Measurements from ENCODE around the gene MCM10. TPM values are rescaled to one million over a fixed set of nuclear protein-coding genes. Genes with fewer than 3 reads are reported as not detected.

The MCM10 gene
- total and polyA plus RNA-seq, 2 of the 8 experiments (the other 6 are each of a cell fraction or from before 2014, with no cell fraction given): 9.8 to 60.3 TPM

DNA sequence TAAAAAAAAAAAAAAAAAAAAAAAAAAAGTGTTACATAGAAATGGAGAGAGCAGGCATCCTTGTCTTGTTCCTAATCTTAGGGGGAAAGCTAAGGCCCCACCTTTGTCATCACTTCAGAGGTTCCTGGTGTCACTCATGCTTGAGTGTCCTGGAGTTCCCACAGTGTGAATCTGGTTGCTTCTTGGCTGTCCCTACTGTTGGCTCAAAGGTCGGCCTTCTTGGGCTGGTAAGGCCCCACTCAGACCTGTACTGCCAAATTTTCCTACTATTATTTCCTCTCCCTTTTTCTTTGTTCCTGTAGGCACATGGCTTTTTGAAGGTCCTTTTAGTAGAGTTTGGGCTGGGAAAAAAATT, 39.9 kb upstream of the MCM10 start:
- Histone ChIP-seq H3K23ac (ENCODE audit: insufficient read length) (no peak overlapping the region), H4K20me1 (replicated peaks in 1 of 2; ENCODE audit: control insufficient read depth in 1 of 2, insufficient read depth in 2 of 2, low read length in 2 of 2) (no peaks in the 10 kb centered on the region), H3K14ac (ENCODE audit: insufficient read length) (no peak overlapping the region), H3K36me3 (ENCODE audit: control insufficient read depth in 2 of 4, insufficient read depth in 4 of 4, low read length in 3 of 4) (peaks cover 7 to 19% (median 11%) of the 10 kb centered on the region in 4 experiments; a peak in 6 of 8 replicates), H2AFZ (ENCODE audit: low read length) (no peak overlapping the region), H2AK5ac (ENCODE audit: low read depth, low read length) (no peak overlapping the region), H3K4me2 (ENCODE audit: insufficient read depth in 1 of 2, low read depth in 2 of 2, low read length in 2 of 2) (no peak overlapping the region), H3K27me3 (replicated peaks in 1 of 4; ENCODE audit: control insufficient read depth in 3 of 4, extremely low read depth in 1 of 4, insufficient read depth in 3 of 4, low read length in 3 of 4) (no peaks in the 10 kb centered on the region), H3K18ac (ENCODE audit: extremely low read depth, low read length) (no peak overlapping the region), H3K4me1 (replicated peaks in 1 of 4; ENCODE audit: control insufficient read depth in 3 of 4, insufficient read depth in 4 of 4, low read length in 3 of 4) (no peaks in the 10 kb centered on the region), H3K9ac (replicated peaks in 1 of 4; ENCODE audit: extremely low read depth in 1 of 4, low read depth in 3 of 4, low read length in 3 of 4) (no peak overlapping the region), H3K23me2 (ENCODE audit: low read depth, low read length) (no peaks in the 10 kb centered on the region), H2BK12ac (ENCODE audit: low read depth, low read length) (no peak overlapping the region), H4K5ac (ENCODE audit: insufficient read length, low read depth, low read length) (no peak overlapping the region), H4K8ac (ENCODE audit: extremely low read depth, insufficient read depth, low read length) (no peak overlapping the region), H2BK15ac (ENCODE audit: low read length) (no peak overlapping the region), H2BK20ac (ENCODE audit: low read length) (no peak overlapping the region), H3K27ac (ENCODE audit: low read depth, low read length) (no peak overlapping the region), H3K79me2 (ENCODE audit: control insufficient read depth in 1 of 2, insufficient read depth in 2 of 2, low read length in 2 of 2) (no peaks in the 10 kb centered on the region), H3K9me3 (ENCODE audit: insufficient read depth in 2 of 2, low read depth in 1 of 2, low read length in 1 of 2) (no peaks in the 10 kb centered on the region), H3K4ac (replicated peaks; ENCODE audit: insufficient read length, low read depth, low read length) (no peak overlapping the region), H3K4me3 (ENCODE audit: extremely low read depth in 1 of 4, insufficient read depth in 2 of 4, low read depth in 3 of 4, low read length in 4 of 4) (no peak overlapping the region), H4K91ac (replicated peaks; ENCODE audit: insufficient read length, low read length) (no peak overlapping the region), H3K56ac (replicated peaks; ENCODE audit: insufficient read length, low read depth, low read length) (no peak overlapping the region), H3K79me1 (ENCODE audit: low read depth, low read length) (no peaks in the 10 kb centered on the region), H2BK120ac (replicated peaks; ENCODE audit: low read depth, low read length) (no peak overlapping the region), H2BK5ac (ENCODE audit: low read depth, low read length) (no peak overlapping the region)
- 85% methylated on average over 1 of the region's 1 CpG; no CpG with 5 or more reads in 1 of the 2 experiments for WGBS, 2 experiments (ENCODE audit: extremely low coverage in 1 of 2, insufficient coverage in 1 of 2, insufficient read length in 1 of 2, insufficient replicate concordance in 2 of 2, low coverage in 1 of 2, low lambda C conversion rate in 2 of 2, missing lambda C conversion rate in 1 of 2)
- ChIA-PET POLR2A (ENCODE audit: partially characterized antibody) (interaction anchor here (0.6 kb wide), 1 partner anchor 91 kb away, joined by 3 read pairs; no protein-coding TSS in a partner anchor), CTCF (ENCODE audit: partially characterized antibody) (no interaction called here)
- FAIRE-seq (no peak), DNase-seq (ENCODE audit: low read depth in 1 of 2, low spot score in 2 of 2) (no peak)
- no peak for TF ChIP-seq TBP (IDR thresholded peaks at IDR 0.05; ENCODE audit: low read depth, low read length)
- TF ChIP-seq EZH2 (IDR thresholded peaks at IDR 0.05; ENCODE audit: low read depth, low read length, severe bottlenecking): no peak
- no peak for TF ChIP-seq TCF12 (IDR thresholded peaks at IDR 0.05; ENCODE audit: low read depth, low read length)
- TF ChIP-seq RAD21 (IDR thresholded peaks at IDR 0.05 in 1 of 2, conservative IDR thresholded peaks at IDR 0.05 in 1 of 2; ENCODE audit: low read depth in 2 of 2, low read length in 2 of 2): no peak
- no peak for TF ChIP-seq HDAC2 (IDR thresholded peaks at IDR 0.05; ENCODE audit: borderline replicate concordance in 1 of 2, low read depth in 2 of 2, low read length in 2 of 2)
- no peak for TF ChIP-seq BACH1 (IDR thresholded peaks at IDR 0.05; ENCODE audit: low read length)
- TF ChIP-seq FOSL1 (IDR thresholded peaks at IDR 0.05; ENCODE audit: insufficient read depth, low read depth, low read length): no peak

Data from H1 (cell line).